Body of pancreas (tissue), 4 donors: ENCODE data around the gene GTF2IRD1.

Experiments used
- POLR2A ChIP-seq, 3 donors: fragments of 450-650 bp; IDR thresholded peaks; one replicate each; pipeline ENCODE4 v1.6.1; 2016; ENCODE audit warnings: antibody characterized with exemption in 3 of 3, mild to moderate bottlenecking in 2 of 3
- TF ChIP-seq, protein P1 (sequence below), 7 experiments: fragments of 450-650 bp in 4 of 7; fragments of 200-600 bp in 3 of 7; sonication (generic) in 3 of 7; IDR thresholded peaks; one replicate each; pipeline ENCODE4 v1.5.1; 2016 to 2019; ENCODE audit warnings: antibody characterized with exemption in 7 of 7

- TF ChIP-seq, protein P1, sequence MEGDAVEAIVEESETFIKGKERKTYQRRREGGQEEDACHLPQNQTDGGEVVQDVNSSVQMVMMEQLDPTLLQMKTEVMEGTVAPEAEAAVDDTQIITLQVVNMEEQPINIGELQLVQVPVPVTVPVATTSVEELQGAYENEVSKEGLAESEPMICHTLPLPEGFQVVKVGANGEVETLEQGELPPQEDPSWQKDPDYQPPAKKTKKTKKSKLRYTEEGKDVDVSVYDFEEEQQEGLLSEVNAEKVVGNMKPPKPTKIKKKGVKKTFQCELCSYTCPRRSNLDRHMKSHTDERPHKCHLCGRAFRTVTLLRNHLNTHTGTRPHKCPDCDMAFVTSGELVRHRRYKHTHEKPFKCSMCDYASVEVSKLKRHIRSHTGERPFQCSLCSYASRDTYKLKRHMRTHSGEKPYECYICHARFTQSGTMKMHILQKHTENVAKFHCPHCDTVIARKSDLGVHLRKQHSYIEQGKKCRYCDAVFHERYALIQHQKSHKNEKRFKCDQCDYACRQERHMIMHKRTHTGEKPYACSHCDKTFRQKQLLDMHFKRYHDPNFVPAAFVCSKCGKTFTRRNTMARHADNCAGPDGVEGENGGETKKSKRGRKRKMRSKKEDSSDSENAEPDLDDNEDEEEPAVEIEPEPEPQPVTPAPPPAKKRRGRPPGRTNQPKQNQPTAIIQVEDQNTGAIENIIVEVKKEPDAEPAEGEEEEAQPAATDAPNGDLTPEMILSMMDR (IDR thresholded peaks at IDR 0.05): no peak
- TF ChIP-seq POLR2A (IDR thresholded peaks at IDR 0.05): no peak
Observed at GRCh38 chr7:74481458-74482196, 27.9 kb downstream of the GTF2IRD1 start.
